Measurements from ENCODE around the gene EHD2.
"Not testable (repeated sequence)": the region's sequence is repeated elsewhere in the genome, so short reads cannot be mapped to it uniquely, and the experiment has no call there.

The EHD2 gene, protein sequence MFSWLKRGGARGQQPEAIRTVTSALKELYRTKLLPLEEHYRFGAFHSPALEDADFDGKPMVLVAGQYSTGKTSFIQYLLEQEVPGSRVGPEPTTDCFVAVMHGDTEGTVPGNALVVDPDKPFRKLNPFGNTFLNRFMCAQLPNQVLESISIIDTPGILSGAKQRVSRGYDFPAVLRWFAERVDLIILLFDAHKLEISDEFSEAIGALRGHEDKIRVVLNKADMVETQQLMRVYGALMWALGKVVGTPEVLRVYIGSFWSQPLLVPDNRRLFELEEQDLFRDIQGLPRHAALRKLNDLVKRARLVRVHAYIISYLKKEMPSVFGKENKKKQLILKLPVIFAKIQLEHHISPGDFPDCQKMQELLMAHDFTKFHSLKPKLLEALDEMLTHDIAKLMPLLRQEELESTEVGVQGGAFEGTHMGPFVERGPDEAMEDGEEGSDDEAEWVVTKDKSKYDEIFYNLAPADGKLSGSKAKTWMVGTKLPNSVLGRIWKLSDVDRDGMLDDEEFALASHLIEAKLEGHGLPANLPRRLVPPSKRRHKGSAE

DNA sequence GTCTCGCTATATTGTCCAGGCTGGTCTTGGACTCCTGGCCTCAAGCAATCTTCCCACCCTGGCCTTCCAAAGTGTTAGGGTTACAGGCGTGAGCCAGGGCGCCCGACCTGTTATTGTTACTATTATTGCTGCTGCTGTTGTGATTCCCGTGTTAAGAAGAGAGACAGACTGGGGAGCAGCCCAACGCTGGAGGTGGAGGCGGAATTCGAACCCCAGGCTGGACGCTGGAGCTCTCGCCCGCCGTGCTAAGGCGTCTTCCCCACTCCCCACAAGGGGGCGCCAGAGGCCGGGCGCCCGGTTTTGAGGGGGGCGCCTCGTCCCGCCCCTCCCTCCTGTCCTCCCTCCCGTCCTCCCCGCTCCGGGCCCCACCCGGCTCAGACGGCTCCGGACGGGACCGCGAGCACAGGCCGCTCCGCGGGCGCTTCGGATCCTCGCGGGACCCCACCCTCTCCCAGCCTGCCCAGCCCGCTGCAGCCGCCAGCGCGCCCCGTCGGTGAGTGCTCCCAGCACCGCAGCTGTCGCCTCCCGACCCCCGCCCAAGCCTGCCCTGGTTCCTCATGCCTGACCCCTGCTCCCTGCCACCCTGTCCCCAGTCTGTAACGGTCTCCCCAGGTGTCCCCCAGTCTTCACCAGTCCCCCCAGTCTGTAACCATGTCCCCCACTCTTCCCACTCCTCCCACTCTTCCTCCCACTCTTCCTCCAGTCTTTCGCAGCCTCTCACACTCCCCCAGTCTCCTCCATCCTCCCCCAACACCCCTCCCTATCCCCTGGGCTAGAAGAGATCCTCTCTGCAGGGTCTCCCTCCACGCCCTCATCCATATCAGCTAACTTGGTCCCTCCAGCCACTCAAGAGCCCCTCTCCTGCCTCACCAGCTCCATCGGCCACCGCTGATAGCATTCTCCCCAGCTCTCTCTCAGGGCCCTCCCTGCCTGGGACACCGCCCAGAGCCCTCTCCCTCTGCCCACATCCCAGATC is at the start of gene EHD2:
EHD2 (plus strand) TSS at position 377 of the 976 bp plus-strand sequence. CDS start 3,191 bp downstream, outside the sequence.
- peak in 1 of 3 experiments; percentile 45 for DNase-seq (ENCODE audit: low read depth in 3 of 3)

DNA sequence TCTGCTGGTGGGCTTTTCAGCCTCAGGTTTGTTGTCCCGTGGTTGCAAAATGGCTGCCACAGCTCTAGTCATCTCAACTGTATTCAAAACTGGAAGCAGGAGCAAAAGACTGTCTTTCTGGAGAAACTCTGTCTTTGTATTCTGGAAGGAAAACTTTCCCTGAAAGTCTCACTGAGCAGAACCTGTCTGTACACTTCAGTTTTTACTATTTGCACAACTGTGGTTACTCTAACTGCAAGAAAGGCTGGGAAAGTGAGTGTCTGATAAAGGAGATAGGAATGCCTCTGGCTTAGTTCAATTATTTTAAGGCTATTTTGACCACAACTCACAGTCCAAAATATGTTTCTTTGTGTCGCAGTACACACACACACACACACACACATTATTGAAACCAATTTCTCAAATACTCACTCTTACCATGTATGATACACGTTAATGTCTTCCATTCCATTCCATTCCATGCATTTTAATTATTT is 49.7 kb upstream of the EHD2 start:
- no peak for DNase-seq (ENCODE audit: low read depth in 3 of 3)

DNA sequence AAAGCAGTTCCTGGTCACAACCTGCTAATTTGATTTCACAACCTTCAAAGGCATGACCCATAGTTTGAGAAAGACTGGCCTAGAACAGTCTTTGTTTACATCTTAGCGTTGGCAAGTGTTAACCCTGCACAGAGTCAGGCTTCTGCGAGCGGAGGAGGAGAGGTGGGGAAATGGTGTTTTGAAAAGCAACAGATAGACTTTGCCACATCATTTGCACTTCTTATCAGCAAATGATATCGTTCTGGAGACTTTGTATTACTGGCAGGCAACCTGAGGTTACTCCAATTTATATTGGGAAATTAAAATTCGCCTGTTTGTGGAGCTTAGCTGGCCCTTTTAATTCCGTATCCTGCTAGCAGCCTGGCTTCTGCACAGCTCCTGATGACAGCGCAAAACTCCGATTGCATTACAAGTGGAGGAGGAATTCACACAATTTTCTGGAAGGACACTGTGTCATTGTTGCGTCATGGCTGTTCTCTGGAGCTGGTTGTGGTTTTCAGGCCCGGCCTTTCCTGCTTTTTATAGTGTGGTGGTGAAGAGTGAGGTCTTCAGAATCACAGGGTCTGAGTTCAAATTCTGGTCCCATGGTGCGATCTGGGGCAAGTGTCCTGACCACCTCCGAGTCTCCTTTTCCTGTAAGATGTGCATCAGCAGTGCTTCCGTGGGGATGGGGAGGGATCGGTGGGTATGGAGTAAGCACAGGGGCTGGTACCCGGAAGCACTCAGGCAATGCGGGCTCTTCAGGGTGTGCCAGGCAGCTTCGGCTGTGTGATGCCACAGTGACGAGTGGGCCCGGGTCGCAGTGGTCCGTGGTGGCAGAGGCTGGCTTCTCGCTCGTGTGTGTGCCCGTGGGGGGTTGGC is 49.1 kb upstream of the EHD2 start:
- DNase-seq (ENCODE audit: low read depth in 3 of 3): no peak

DNA sequence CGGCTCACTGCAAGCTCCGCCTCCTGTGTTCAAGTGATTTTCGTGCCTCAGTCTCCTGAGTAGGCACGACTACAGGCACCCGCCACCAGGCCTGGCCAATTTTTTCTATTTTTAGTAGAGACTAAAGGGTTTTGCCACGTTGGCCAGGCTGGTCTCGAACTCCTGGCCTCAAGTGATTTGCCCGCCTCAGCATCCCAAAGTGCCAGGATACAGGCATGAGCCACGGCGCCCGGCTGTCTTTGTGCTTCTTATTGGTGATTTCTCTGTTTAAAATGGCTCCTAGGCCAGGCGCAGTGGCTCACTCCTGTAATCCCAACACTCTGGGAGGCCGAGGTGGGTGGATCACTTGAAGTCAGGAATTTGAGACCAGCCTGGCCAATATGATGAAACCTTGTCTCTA is 44.7 kb upstream of the EHD2 start:
- not testable (repeated sequence) for DNase-seq (ENCODE audit: low read depth in 3 of 3)

DNA sequence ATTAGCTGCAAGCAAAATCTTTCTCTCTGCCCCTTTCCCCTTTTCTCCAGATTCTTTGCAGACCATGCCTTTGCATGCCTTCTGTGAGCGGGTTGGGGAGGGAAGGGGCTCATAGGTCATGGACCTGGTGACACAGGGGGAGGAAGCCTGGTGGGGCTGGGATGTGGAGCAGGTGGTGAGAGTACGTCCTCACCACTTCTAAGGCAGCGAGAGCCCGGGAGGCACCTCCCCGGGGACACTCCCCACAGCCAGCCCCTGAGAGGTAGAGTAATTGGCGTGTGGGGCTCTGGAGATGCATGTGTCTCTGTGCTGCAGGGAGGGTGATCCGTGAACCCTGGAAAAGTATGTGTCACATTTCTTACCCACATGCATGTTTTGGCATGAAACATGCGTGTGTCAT is 42.5 kb upstream of the EHD2 start:
- DNase-seq (ENCODE audit: low read depth in 3 of 3): no peak

DNA sequence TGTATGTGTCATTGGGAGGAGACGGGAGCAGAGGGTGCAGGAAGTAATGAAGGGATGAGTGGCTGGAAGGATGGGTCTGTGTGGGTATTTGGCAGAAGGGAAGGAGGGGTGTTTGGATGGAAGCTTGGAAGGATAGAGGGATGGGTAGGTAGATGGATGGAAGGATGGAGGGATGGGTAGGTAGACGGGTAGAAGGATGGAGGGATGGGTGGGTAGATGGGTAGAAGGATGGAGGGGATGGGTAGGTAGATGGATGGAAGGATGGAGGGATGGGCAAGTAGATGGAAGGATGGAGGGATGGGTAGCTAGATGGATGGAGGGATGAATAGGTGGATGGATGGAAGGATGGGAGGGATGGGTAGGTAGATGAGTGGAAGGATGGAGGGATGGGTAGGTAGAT is 41.7 kb upstream of the EHD2 start:
- DNase-seq (ENCODE audit: low read depth in 3 of 3): no peak

DNA sequence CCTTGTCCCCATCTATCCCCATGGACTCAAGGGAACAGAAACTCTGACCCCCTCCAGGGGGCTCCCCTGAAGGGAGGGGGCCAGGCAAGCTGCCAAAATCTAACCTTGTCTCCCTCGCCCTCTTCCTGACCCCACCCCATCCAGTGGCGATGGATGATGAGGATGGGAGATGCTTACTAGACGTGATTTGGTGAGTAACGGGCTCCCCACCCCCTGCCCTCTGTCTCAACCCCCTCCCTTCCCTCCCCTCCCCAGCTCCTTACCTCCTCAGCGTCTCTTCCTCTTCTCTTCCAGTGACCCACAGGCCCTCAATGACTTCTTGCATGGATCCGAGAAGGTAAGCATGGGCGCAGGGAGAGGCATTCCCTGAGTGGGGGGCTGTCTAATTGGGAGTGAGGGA is 39.8 kb upstream of the EHD2 start:
- no peak for DNase-seq (ENCODE audit: low read depth in 3 of 3)

DNA sequence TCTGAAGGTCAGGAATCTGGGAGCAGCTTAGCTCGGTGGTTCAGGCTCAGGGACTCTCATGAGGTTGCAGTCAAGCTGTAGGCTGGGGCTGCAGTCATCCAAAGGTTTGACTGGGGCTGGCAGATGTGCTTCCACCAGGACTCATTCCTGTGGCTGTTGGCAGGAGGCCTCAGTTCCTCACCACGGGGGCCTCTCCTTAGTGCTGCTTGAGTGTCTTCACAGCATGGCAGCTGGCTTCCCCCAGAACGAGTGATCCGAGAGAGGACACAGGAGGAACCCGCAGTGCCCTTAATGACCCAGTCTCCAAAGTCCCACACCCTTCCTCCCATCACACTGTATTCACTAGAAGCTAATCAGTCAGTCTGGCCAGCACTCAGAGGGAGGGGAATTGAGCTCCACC is 38.7 kb upstream of the EHD2 start:
- DNase-seq (ENCODE audit: low read depth in 3 of 3): no peak

DNA sequence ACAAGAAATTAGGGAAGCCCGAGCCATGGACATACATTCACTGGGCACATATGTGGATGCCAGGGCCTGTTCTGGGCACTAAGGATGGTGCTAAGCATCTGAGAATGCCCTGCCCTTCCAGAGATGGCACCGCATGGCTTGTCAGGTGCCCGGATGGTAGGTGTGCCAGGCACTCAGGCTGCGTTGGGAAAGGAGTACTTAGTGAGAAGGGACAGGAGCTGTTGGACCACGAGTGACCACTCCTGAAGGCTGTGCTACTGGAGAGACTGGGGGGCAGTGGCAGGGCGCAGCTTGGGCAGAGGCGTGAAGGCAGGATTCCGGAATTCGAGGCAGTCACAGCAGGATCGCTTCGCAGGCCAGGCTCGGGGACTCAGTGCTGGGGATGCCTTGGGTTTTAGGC is 38.0 kb upstream of the EHD2 start:
- DNase-seq (ENCODE audit: low read depth in 3 of 3): no peak

DNA sequence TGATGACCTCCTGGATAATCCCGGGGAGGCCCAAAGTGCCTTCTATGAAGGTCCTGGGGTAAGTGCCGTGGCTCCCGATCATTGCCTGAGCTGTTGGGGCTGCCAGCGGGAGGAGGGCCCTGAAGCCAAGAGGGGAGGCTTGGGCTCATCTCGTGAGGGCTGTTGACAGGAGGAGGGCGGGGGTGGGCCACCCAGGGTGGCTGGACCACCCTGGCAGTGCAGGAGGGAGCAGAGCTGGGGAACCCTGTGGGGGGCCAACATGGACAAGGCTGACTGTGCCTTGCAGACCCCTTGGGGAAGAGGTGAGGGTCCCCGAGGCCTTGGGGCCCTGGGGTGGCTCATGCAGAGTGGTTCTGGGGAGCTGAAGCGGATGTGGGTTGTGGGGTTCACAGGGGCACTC is 37.4 kb upstream of the EHD2 start:
- DNase-seq (ENCODE audit: low read depth in 3 of 3): no peak

DNA sequence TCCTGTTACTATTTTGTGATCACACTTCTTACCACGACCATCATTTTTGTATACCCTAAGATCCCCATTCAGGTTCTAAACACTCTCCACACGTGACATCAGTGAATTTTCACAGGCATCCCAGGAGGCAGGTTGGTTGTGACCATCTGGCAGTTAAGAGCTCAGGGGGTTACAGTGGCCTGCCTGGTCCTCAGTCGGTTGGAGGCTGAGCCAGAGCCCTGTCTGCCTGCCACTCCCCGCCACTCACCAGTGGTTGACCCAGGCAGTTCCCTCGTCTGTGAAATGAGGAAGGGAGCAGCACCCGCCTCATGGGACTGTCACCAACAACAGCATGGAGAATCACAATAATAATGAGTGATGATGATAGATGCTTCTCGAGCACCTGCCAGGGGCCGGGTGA is 36.4 kb upstream of the EHD2 start:
- no peak for DNase-seq (ENCODE audit: low read depth in 3 of 3)

DNA sequence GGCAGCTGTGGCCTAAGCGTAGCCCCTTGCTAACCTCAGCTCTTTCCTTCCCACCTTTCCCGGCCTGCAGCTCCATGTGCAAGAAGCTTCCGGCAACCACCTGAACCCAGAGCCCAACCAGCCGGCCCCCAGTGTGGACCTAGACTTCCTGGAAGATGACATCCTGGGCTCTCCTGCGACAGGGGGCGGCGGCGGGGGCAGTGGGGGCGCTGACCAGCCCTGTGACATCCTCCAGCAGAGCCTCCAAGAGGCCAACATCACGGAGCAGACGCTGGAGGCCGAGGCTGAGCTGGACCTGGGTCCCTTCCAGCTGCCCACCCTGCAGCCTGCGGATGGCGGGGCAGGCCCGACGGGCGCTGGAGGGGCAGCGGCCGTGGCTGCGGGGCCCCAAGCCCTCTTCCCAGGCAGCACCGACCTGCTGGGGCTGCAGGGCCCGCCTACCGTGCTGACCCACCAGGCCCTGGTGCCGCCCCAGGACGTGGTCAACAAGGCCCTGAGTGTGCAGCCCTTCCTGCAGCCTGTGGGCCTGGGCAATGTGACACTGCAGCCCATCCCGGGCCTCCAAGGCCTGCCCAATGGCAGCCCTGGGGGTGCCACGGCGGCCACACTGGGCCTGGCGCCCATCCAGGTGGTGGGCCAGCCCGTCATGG is 33.8 kb upstream of the EHD2 start:
- DNase-seq (ENCODE audit: low read depth in 3 of 3): no peak

DNA sequence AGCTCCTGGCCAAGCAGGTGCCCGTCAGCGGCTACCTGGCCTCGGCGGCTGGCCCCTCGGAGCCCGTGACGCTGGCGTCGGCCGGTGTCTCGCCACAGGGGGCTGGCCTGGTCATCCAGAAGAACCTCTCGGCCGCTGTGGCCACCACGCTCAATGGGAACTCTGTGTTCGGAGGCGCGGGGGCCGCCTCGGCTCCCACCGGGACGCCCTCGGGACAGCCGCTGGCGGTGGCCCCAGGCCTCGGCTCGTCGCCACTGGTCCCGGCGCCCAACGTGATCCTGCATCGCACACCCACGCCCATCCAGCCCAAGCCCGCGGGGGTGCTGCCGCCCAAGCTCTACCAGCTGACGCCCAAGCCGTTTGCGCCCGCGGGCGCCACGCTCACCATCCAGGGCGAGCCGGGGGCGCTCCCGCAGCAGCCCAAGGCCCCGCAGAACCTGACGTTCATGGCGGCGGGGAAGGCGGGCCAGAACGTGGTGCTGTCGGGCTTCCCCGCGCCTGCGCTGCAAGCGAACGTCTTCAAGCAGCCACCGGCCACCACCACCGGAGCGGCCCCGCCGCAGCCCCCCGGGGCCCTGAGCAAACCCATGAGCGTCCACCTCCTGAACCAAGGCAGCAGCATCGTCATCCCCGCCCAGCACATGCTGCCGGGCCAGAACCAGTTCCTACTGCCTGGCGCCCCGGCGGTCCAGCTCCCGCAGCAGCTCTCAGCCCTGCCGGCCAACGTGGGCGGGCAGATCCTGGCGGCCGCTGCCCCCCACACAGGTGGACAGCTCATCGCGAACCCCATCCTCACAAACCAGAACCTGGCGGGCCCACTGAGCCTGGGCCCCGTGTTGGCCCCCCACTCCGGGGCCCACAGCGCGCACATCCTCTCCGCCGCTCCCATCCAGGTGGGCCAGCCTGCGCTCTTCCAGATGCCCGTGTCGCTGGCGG is 33.0 kb upstream of the EHD2 start:
- no peak for DNase-seq (ENCODE audit: low read depth in 3 of 3)

DNA sequence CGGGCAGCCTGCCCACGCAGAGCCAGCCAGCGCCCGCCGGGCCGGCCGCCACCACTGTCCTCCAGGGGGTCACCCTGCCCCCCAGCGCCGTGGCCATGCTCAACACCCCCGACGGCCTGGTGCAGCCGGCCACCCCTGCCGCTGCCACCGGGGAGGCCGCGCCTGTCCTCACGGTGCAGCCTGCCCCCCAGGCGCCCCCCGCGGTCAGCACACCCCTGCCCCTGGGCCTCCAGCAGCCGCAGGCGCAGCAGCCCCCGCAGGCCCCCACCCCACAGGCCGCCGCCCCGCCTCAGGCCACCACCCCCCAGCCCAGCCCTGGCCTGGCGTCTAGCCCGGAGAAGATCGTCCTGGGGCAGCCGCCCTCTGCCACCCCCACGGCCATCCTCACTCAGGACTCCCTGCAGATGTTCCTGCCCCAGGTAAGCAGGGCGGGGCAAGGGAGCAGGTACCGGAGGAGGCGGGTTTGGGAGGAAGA is 32.3 kb upstream of the EHD2 start:
- no peak for DNase-seq (ENCODE audit: low read depth in 3 of 3)

DNA sequence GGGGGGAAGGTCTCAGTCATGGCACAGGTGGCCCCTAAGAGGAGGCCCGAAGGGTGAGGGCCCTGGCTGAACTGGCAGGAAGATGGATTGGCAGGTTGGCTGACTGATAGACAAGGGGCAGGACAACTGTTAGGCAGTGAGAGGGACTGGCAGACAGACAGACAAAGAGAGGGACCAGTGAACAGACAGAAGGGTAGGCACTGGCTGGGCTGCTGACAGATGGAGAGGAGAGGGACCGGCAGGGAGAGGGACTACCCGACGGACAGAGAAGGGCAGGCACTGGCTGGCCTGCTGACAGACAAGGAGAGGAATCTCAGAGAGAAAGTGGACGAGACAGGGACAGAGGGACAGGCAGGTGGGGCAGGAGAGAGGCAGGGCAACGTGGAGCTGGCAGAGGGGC is 31.8 kb upstream of the EHD2 start:
- DNase-seq (ENCODE audit: low read depth in 3 of 3): no peak

DNA sequence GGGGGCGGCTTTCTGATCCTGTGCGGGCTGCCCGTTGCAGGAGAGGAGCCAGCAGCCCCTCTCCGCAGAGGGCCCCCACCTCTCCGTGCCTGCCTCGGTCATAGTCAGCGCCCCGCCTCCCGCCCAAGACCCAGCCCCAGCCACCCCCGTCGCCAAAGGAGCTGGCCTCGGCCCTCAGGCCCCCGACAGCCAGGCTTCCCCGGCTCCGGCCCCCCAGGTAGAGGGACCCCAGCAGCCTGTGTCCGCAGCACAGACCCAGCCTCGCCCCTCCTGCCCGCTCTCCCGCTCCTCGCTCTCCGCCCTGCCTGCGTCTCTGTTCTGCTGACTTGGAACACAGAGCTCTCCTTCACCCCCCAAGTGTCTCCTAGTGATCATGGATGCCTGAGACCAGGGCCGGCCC is 31.3 kb upstream of the EHD2 start:
- no peak for DNase-seq (ENCODE audit: low read depth in 3 of 3)

DNA sequence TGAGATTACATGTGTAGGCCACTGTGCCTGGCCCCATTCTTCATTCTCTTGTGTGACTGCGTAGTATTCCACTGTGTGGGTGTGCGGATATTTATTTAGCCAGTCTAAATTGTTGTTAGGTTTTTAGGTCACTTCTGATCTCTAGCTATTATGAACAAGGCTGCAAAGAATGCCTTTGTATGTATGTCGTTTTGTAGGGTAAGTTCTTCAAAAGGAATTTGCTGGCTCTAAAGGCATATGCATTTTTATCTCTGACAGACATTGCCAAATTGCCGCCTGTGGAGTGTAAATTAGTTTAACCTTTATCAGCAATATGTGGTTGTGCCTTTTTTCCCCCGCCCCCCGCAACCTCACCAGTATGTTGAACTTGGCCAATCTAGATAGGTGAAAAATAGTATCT is 30.3 kb upstream of the EHD2 start:
- DNase-seq (ENCODE audit: low read depth in 3 of 3): no peak

DNA sequence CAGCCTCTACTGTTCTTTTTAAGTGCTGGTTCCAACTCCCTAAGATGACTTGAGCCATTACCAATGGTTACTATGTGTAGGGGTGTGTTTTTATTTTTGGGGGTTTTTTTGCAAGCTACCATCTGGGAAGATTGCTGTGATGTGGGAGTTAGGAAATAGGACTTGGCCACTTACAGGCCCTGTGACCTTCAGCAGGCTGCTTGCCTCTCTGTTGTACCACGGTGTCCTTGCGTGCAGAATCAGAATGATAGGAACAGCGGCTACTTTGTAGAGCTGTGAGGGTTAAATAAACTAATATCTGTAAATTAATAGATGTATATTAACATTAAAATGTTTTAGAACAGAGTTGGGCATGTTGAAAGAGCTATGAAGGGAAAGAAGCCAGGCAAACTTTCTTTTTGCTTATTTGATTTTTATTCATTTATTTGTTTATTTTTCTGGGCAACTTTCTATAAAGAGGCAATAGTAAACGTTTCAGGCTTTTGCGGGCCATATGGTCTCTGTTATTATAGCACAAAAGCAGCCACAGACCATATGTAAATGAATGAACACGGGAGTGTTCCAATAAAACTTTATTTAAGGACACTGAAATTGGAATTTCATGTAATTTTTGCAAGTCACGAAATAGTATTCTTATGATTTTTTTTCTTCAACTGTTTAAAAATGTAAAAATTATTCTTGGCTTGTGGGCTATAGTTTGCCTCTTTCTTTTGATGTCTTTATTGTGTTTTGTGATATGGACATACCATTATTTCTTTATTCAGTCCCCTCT is 26.4 kb upstream of the EHD2 start:
- no peak for DNase-seq (ENCODE audit: low read depth in 3 of 3)

DNA sequence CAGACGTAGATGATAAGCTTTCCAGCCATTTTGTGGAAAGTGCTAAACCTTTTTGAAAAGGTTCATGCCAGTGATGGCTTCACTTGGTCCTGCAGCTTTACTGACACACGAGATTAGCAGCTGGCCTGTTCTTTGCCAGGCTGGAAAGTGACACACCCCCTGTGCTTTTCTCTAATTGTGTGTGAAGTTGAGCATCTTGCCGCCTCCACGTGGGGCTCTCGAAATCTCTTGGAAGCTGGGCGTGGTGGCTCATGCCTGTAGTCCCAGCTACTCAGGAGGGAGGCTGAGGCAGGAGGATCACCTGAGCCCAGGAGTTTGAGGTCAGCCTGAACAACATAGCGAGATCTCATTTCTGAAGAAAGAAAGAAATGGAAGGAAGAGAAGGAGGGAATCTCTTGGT is 25.3 kb upstream of the EHD2 start:
- DNase-seq (ENCODE audit: low read depth in 3 of 3): no peak

Data from stimulated activated CD4-positive, alpha-beta T cell treated with anti-CD3 and anti-CD28 coated beads, TNF-alpha, amount 100 ng/mL, for 4 hours (primary cell).